ENCODE data around the gene SENP5. TPM values are rescaled to one million over a fixed set of nuclear protein-coding genes. Genes with fewer than 3 reads are reported as not detected.

SENP5 gene
- total RNA-seq, 3 donors from 2014 or later: 24.3 to 48.1 (median 31.0) TPM

- TF ChIP-seq, protein P1, sequence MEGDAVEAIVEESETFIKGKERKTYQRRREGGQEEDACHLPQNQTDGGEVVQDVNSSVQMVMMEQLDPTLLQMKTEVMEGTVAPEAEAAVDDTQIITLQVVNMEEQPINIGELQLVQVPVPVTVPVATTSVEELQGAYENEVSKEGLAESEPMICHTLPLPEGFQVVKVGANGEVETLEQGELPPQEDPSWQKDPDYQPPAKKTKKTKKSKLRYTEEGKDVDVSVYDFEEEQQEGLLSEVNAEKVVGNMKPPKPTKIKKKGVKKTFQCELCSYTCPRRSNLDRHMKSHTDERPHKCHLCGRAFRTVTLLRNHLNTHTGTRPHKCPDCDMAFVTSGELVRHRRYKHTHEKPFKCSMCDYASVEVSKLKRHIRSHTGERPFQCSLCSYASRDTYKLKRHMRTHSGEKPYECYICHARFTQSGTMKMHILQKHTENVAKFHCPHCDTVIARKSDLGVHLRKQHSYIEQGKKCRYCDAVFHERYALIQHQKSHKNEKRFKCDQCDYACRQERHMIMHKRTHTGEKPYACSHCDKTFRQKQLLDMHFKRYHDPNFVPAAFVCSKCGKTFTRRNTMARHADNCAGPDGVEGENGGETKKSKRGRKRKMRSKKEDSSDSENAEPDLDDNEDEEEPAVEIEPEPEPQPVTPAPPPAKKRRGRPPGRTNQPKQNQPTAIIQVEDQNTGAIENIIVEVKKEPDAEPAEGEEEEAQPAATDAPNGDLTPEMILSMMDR (IDR thresholded peaks at IDR 0.05): no peak
- intact Hi-C loops (cut with DNase I, micrococcal nuclease): no loop called here
- Histone ChIP-seq H3K36me3 (ENCODE audit: low read depth) (no peaks in the 10 kb centered on the region), H3K9me3 (no peaks in the 10 kb centered on the region), H3K4me3 (no peak overlapping the region), H3K4me1 (ENCODE audit: low read depth) (peaks cover 17% of the 10 kb centered on the region)
- no peak for DNase-seq
- ATAC-seq: no peak
These were observed 99.0 kb downstream of the SENP5 start for GRCh38 chr3:196966526-196967401.

- intact Hi-C loops (cut with DNase I, micrococcal nuclease): no loop called here
- Histone ChIP-seq H3K9me3 (no peaks in the 10 kb centered on the region), H3K4me3 (peak overlapping the region; percentile 68), H3K4me1 (ENCODE audit: low read depth) (peaks cover 17% of the 10 kb centered on the region), H3K36me3 (ENCODE audit: low read depth) (no peaks in the 10 kb centered on the region)
- ATAC-seq: no peak
- no peak for DNase-seq
- TF ChIP-seq, protein P1 (IDR thresholded peaks at IDR 0.05): no peak
These were observed 99.9 kb downstream of the SENP5 start for GRCh38 chr3:196967412-196968232.

GRCh38 chr3:196968233-196969133, 100.8 kb downstream of the SENP5 start, which contains the start of gene PIGZ:
PIGZ (minus strand) TSS chr3:196968833; CDS start chr3:196952031, 16,802 bp downstream.
- Histone ChIP-seq H3K4me3 (peak within 1 kb of the TSS; percentile 68), H3K4me1 (ENCODE audit: low read depth) (peaks cover 12% of the 10 kb centered on the region), H3K9me3 (no peaks in the 10 kb centered on the region), H3K36me3 (ENCODE audit: low read depth) (no peaks in the 10 kb centered on the region)
- intact Hi-C loops (cut with DNase I, micrococcal nuclease): no loop called here
- DNase-seq: peak in 2 of 3 donors; percentile 68 to 75
- TF ChIP-seq, protein P1 (IDR thresholded peaks at IDR 0.05): no peak
- peak; percentile 88 for ATAC-seq

- TF ChIP-seq, protein P1 (IDR thresholded peaks at IDR 0.05): no peak
- DNase-seq: peak in 1 of 3 donors; percentile 68
- Histone ChIP-seq H3K36me3 (ENCODE audit: low read depth) (no peaks in the 10 kb centered on the region), H3K4me3 (peak overlapping the region; percentile 68), H3K4me1 (ENCODE audit: low read depth) (peaks cover 12% of the 10 kb centered on the region), H3K9me3 (no peaks in the 10 kb centered on the region)
- intact Hi-C loops (cut with DNase I, micrococcal nuclease): no loop called here
- peak; percentile 47 for ATAC-seq
These were observed 101.5 kb downstream of the SENP5 start for GRCh38 chr3:196969134-196969659.
